Prostate gland (tissue), 2 donors: ENCODE data around the gene RCAN3.

Source experiments
- POLR2A ChIP-seq: fragments of 450-650 bp; IDR thresholded peaks from one replicate; pipeline ENCODE4 v1.6.1; 2016; ENCODE audit warnings: antibody characterized with exemption, mild to moderate bottlenecking
- POLR2AphosphoS5 ChIP-seq: sonication (generic); formaldehyde crosslinking; IDR thresholded peaks from one replicate; pipeline ENCODE4 v1.6.1; 2017; ENCODE audit warnings: antibody characterized with exemption
- TF ChIP-seq, protein P1 (sequence below), 4 experiments: fragments of 200-600 bp in 2 of 4; fragments of 450-650 bp in 2 of 4; sonication (generic) in 2 of 4; IDR thresholded peaks; 1 replicate in 3 of 4; 2 replicates in 1 of 4; pipeline ENCODE4 v1.5.1; 2016 to 2019; ENCODE audit warnings: antibody characterized with exemption in 4 of 4, mild to moderate bottlenecking in 2 of 4, moderate library complexity in 2 of 4

- TF ChIP-seq, protein P1, sequence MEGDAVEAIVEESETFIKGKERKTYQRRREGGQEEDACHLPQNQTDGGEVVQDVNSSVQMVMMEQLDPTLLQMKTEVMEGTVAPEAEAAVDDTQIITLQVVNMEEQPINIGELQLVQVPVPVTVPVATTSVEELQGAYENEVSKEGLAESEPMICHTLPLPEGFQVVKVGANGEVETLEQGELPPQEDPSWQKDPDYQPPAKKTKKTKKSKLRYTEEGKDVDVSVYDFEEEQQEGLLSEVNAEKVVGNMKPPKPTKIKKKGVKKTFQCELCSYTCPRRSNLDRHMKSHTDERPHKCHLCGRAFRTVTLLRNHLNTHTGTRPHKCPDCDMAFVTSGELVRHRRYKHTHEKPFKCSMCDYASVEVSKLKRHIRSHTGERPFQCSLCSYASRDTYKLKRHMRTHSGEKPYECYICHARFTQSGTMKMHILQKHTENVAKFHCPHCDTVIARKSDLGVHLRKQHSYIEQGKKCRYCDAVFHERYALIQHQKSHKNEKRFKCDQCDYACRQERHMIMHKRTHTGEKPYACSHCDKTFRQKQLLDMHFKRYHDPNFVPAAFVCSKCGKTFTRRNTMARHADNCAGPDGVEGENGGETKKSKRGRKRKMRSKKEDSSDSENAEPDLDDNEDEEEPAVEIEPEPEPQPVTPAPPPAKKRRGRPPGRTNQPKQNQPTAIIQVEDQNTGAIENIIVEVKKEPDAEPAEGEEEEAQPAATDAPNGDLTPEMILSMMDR (IDR thresholded peaks at IDR 0.05): no peak
- TF ChIP-seq POLR2A (no peak), POLR2AphosphoS5 (no peak)
Measured at GRCh38 chr1:24455272-24455671, 47.4 kb upstream of the RCAN3 start.
